HuH-7.5 (cell line): ENCODE measurements around the gene YARS1.
A peak's percentile ranks its signal among the peaks of the same experiment; 100 is the strongest.

Experiments
- DNase-seq: peaks from one replicate; pipeline ENCODE4 v3.0.0; 2011; ENCODE audit warnings: low spot score

The YARS1 gene

DNA sequence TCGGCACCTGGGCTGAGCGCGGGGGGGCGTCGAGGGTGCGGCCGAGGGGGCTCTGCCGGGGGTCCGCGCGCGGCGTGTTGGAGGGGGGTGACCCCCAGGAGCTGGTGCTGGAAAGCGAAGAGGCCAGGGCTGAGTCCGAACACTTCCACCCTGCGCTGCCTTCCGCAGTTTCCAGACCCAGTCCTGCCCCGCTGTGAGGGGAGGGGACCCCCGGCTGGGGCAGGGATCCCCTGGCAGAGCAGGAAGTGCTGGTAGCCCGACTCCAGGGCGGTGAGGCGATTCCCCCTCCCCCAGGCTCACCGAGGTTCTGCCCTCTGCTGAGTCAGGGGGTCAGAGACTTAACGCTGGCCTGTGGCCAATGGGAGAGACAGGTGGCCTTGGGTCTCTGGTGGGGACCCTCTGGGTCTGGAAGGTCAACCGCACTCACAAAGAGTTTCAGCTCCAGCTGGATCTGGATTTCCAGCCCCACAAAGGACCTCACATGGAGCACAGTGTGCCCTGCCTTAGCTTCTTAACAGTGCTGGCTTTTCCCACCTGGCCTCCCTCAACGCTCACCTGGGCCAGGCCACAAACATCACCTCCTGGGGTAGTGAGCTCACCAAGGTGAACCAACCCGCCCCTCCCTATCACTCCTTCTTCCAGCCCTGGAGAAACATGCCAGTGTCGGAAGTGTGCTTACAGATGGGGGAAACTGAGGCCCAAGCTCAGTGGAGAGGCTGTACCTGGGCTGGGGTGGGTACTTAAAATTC, 74.8 kb downstream of the YARS1 start:
- DNase-seq = peak; percentile 71

- DNase-seq = peak; percentile 74
Measured at GRCh38 chr1:32741413-32742198, 75.6 kb downstream of the YARS1 start.

DNA sequence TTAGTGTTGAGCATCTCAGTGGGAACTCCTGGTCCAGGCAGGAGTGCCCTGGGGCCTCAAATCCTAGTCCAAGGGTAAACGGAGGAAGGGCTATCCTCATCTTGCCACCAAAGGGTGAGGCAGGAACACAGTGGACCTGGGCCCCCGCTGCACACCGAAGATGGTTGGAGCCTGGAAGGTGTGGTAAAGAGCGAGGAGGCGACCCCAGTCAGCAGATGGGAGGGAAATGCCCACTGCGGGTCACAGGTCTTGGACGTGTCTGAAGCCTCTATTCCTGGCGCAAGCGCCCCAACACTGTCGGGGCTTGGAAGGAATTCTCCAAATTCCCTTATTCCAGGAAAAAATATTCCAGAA, 76.1 kb downstream of the YARS1 start:
- no peak for DNase-seq

GRCh38 chr1:32736812-32737791, 80.1 kb downstream of the YARS1 start:
- DNase-seq = peak; percentile 85

- no peak for DNase-seq
Measured at GRCh38 chr1:32733582-32734321, 83.4 kb downstream of the YARS1 start.

DNA sequence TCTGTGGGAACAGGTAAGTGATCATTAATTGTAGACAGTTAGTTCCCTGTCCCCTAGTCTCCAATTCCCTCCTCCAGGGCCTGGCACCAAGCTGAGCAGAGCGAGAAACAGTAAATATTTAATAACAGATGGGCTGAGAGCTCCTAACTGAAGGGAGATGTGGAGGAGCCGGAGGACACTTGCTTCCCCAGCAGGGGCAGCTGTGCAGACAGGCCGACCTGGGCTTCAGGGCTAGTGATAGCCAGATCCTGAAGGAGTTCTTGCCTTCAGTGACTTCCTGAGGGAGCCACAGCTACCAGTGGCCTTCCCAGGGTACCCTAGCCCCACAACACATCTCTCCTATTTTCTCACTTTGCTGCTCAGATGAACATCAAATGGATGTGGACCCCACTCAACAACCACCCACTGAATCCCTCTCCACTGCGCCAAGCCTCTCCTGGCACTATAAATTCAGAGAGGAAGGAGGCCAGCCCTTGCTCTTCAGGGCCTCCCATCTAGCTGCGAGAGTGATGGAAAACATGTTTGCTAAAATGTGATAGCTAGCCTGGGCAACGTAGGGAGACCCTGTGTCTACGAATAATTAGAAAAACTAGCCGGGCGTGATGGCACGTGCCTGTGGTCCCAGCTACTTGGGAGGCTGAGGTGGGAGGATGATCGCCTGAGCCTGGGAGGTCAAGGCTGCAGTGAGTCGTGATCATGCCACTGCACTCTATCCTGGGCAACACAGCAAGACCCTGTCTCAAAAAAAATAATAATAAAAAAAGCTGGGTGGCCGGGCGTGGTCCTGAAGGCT, 87.7 kb downstream of the YARS1 start:
- no peak for DNase-seq

- DNase-seq = no peak
Measured at GRCh38 chr1:32728413-32729077, 88.6 kb downstream of the YARS1 start.

GRCh38 chr1:32727876-32728275, 89.3 kb downstream of the YARS1 start:
- no peak for DNase-seq

DNA sequence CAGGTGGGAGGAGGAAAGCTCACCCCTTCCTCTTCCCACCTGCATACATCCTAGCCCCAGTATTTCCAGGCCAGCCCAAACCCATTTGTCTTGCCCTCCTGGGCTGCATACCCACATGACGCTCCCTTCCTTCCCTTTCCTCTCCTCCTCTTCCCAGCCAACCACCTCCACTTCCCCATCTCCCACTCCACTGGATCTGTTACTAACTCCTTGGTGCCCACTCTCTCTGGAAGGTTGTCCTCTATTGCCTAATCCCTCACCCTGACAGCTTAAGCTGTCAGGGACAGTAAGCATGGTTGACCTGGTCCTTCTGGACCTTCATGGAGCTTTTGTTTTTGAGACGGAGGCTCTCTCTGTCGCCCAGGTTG, 91.6 kb downstream of the YARS1 start:
- DNase-seq = no peak
